BJ (cell line): ENCODE measurements around the gene SLC39A11. TPM values are rescaled to one million over a fixed set of nuclear protein-coding genes. Genes with fewer than 3 reads are reported as not detected.

ENCODE experiments used
- CTCF ChIA-PET: fragments of 350-600 bp; formaldehyde crosslinking; extraction: SDS; loops from one replicate; lab custom pipeline; 2021; ENCODE audit warnings: antibody characterized with exemption, inconsistent platforms; lab: Yijun Ruan, JAX
- POLR2A ChIA-PET: fragments of 300-600 bp; sonication (Branson Sonifier 250); formaldehyde crosslinking; extraction: SDS; loops from one replicate; lab custom pipeline; 2021; ENCODE audit warnings: antibody characterized with exemption; lab: Charles Lee
- DNase-seq: peaks from one replicate; pipeline ENCODE4 v3.0.0-alpha.2; 2011; ENCODE audit warnings: low read depth
- H3K27me3 ChIP-seq: 2 replicates; pipeline ENCODE4 v1.6.0; 2011; ENCODE audit warnings: low read length; ENCODE audit not compliant: control insufficient read depth, insufficient read depth
- H3K36me3 ChIP-seq: 2 replicates; pipeline ENCODE4 v1.5.1; 2011; ENCODE audit warnings: low read length; ENCODE audit not compliant: control insufficient read depth, insufficient read depth
- H3K4me3 ChIP-seq: 2 replicates; pipeline ENCODE4 v1.5.1; 2011; ENCODE audit warnings: low read depth, mild to moderate bottlenecking, control low read depth, low read length
- CTCF ChIP-seq: IDR thresholded peaks from 2 replicates; pipeline ENCODE4 v1.5.1; 2011; ENCODE audit warnings: low read depth, mild to moderate bottlenecking, control low read depth, inconsistent platforms, low read length, moderate library complexity; ENCODE audit not compliant: insufficient read depth
- polyA plus RNA-seq: library from polyadenylated mRNA; depleted of rRNA; stranded (reverse); fragments of >200 nt; gene quantifications from 2 replicates; pipeline ENCODE4 v1.2.3, GENCODE V29; 2011

SLC39A11 gene
- polyA plus RNA-seq, 1 experiment, result 20.9 TPM

- H3K4me3 ChIP-seq, result no peak overlapping the region
- ChIA-PET CTCF (interaction anchor here (2.1 kb wide), 1 partner anchor 15 kb away, joined by 7 read pairs; no protein-coding TSS in a partner anchor), POLR2A (no interaction called here)
- no peaks in the 10 kb centered on the region for H3K27me3 ChIP-seq
- DNase-seq, result no peak
- TF ChIP-seq CTCF, result no peak
- no peaks in the 10 kb centered on the region for H3K36me3 ChIP-seq
Observed at GRCh38 chr17:72971226-72971880, 121.1 kb downstream of the SLC39A11 start.

- ChIA-PET CTCF (interaction anchor here (1.3 kb wide), 2 partner anchors 15 to 20 kb away, joined by 3 to 5 read pairs; no protein-coding TSS in a partner anchor), POLR2A (no interaction called here)
- no peak for DNase-seq
- no peaks in the 10 kb centered on the region for H3K36me3 ChIP-seq
- no peak overlapping the region for H3K4me3 ChIP-seq
- no peak for TF ChIP-seq CTCF
- H3K27me3 ChIP-seq, result no peaks in the 10 kb centered on the region
Observed at GRCh38 chr17:72970797-72971196, 121.7 kb downstream of the SLC39A11 start.

- POLR2A ChIA-PET, result no interaction called here
- H3K4me3 ChIP-seq, result no peak overlapping the region
Observed at GRCh38 chr17:72970246-72970645, 122.2 kb downstream of the SLC39A11 start.

GRCh38 chr17:72969293-72969906 lies 123.1 kb downstream of the SLC39A11 start:
- ChIA-PET CTCF (interaction anchor here (0.8 to 1.3 kb wide), 4 partner anchors 17 to 381 kb away, joined by 3 to 5 read pairs (median 4); no protein-coding TSS in a partner anchor), POLR2A (no interaction called here)
- Histone ChIP-seq H3K36me3 (no peaks in the 10 kb centered on the region), H3K27me3 (no peaks in the 10 kb centered on the region), H3K4me3 (no peak overlapping the region)
- DNase-seq, result no peak
- TF ChIP-seq CTCF, result no peak

More at GRCh38 chr17:72970246-72970645, 122.2 kb downstream of the SLC39A11 start:
- DNase-seq, result no peak
- H3K36me3 ChIP-seq, result no peaks in the 10 kb centered on the region
- no peak for TF ChIP-seq CTCF
- H3K27me3 ChIP-seq, result no peaks in the 10 kb centered on the region
- CTCF ChIA-PET, result interaction anchor here (0.8 to 1.3 kb wide), 3 partner anchors 16 to 381 kb away, joined by 3 to 5 read pairs (median 3); no protein-coding TSS in a partner anchor

GRCh38 chr17:72968798-72969197 lies 123.7 kb downstream of the SLC39A11 start:
- H3K36me3 ChIP-seq, result no peaks in the 10 kb centered on the region
- H3K27me3 ChIP-seq, result no peaks in the 10 kb centered on the region
- CTCF ChIA-PET, result interaction anchor here (1.2 to 1.3 kb wide), 2 partner anchors 13 to 100 kb away, joined by 3 to 4 read pairs; no protein-coding TSS in a partner anchor
- no peak for DNase-seq
- POLR2A ChIA-PET, result no interaction called here
- no peak for TF ChIP-seq CTCF
- H3K4me3 ChIP-seq, result no peak overlapping the region
